ENCODE data around the gene PPFIBP2.
"Not testable (repeated sequence)": the region's sequence is repeated elsewhere in the genome, so short reads cannot be mapped to it uniquely, and the experiment has no call there.

PPFIBP2 gene

DNA sequence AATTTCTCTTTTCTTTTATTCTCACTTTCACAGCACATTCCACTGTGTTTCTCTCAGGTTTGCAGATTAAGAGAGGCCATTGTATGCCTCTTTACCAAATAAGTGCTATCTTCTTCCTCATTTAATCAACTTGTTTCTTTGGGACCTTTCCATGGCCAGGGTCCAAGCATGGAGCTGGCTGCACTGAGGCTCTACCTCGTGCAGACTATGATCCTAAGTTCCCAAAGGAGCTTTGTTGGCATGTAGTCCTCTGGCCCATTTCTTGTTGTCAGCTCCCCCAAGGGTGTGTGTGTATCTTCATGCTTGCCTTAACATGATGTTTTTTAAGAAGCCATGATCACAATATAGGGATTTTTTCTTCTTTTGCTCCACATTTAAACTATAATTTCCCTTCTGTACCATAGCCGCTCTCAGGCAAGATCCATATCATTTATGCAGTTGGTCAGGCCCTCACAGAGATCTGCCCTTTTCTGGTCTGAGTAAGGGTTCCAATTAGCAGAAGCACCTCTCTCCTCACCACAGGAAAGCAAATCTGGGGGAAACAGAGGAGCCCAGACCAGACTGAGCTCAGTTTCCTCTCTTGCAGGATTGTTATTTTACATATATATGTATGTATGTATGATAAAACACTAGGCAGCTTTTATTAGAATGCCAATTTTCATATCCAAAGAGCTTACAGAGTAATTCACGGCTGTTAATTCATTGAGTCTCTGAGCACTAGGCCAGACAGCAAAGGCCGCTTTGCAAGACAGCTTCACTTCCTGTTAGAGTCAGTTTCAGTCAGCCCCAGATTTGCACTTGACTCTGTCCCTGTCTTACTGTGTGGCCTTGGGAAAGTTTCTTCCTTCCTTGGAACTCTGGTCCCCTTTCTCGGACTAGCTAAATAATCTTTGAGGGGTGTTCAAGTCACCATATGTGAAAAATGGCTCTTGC lies 125.2 kb downstream of the PPFIBP2 start:
- no peak for DNase-seq

DNA sequence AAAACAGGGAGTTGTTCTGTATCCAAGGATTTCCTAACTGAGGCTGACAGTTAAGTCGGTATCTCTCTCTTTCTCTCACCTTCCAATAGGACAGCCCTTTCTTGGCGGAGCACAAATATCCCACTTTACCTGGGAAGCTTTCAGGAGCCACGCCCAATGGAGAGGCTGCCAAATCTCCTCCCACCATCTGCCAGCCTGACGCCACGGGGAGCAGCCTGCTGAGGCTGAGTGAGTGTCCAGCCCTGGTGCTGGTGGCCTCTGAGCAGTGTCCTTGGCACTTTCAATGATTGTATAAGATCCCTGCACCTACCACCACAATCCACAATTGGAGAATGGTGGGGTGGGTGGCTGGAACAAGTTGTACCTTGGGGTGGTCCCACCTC lies 125.8 kb downstream of the PPFIBP2 start:
- DNase-seq = no peak

DNA sequence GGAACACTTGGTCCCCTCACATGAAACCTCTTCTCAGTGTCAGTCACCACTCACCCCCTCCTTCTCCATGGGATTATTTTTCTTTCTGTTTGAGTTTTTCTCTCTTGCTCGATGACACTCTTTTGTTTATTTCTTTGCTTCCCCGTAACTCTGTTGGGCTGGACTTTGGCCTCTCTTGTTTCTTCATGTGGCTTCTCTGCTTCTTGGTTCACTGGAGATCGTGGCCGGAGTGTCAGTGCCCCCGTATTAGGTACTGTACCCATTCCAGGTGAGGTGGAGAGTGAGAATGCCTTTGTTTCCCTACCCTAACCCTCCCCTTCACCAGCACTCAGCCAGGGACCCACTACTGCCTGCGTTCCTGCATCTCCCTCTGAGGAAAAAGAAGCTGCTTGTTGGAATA lies 127.0 kb downstream of the PPFIBP2 start:
- no peak for DNase-seq

DNA sequence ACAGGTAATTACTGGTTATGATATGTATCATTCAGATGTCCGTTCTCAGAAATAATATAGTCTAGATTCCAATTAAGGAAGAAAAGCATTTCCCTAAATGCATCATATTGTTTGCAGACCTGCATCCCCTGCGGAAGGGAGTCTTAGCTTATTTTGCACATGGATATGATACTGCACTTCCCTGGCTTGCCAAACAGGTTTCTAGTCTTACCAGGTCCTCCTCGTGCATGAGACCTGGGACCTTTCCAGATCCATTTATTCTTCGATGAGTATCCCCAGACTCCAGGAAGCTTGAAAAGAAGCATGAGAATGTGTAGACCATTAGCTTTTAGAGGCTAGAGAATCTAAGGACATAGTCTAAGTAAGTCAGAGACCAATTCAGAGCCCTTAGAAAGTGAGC lies 128.9 kb downstream of the PPFIBP2 start:
- no peak for DNase-seq

DNA sequence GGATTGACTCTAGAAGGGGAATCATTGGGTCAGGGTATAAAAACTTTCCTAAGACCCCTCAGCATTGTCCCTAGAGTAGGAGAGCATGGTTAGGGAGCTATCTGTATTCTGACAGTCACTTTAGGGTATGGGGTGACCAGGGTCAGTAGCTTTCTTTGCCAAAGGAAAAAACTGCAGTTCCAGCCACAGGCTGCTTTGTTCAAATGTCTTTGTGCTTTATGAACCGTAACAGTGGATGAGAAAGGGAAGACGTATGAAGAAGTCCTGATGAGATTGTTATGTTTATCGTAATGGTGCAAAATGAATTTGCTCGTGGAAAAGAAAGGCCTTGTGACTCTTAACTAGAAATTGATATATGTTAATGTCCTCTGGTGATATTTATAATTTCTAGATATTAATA lies 129.5 kb downstream of the PPFIBP2 start:
- DNase-seq = no peak

DNA sequence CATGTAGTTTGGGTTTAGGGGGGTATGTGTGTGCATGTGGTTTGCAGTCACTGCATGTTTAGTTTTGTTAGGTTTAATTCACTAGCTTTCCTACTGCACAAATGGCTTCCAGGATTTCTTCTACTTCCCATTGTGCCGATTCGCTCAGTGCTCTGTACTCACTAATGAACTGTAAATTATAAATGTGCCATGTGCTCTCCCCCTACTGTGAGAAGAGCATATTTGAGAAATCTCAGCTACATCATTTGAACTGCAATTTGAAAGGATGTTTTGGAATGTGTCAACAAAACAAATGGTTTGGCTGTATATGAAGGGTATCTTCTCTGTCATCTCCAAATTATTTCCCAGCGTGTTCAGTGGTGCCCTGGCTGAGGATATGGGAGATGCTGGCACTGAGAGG lies 131.4 kb downstream of the PPFIBP2 start:
- DNase-seq = no peak

DNA sequence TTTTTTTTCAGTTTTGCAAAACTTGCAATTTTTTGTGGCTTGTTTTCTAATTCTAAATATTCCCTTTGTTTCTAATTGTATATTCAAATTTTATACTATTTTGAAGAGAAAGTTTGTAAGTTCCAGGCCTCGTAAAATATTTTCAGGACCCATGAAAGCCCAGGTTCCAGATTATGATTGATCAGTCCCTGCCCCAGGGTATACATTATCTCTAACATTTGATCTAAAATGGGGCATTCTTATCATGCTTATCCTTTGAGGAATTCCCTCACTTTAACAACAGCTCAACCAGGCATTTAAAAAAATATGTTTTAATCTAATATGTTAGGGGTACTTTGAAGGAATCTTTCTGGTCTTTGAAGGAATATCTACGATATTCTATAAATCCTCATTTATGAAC lies 133.1 kb downstream of the PPFIBP2 start:
- DNase-seq = no peak

DNA sequence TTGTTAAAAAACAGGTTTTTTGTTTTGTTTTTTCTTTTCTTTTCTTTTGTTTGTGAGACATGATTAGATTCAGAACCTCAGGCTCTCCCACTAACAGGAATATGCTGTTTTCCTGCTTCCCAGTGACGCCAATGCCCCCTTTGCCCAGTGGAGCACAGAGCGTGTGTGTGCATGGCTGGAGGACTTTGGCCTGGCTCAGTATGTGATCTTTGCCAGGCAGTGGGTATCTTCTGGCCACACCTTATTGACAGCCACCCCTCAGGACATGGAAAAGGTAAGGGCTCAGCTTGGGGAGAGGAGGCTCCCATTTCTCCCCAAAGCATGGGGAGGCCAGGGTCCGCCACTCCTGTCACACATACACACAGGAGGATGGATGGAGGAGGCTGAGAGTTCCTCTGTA lies 134.5 kb downstream of the PPFIBP2 start:
- DNase-seq = no peak

DNA sequence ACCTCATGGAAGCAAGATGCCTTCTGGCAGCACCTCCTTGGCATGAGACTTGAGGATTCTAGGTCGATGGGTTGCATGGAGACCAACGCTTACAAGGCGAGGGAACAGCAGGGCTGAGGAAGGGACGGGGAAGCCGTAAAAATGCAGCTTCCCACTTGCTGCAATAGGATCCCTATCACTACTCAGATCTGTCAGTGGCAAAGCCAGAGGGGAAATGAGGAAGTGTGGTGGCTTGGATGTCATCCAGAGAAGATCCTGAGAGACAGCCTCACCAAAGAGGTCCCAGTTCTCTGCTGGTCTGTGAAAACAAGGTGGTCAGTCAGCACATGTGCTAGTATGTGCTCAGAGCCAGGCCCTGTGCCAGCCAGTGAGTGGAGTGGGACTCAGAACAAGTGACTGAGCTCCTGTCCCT lies 137.3 kb downstream of the PPFIBP2 start:
- DNase-seq = no peak

DNA sequence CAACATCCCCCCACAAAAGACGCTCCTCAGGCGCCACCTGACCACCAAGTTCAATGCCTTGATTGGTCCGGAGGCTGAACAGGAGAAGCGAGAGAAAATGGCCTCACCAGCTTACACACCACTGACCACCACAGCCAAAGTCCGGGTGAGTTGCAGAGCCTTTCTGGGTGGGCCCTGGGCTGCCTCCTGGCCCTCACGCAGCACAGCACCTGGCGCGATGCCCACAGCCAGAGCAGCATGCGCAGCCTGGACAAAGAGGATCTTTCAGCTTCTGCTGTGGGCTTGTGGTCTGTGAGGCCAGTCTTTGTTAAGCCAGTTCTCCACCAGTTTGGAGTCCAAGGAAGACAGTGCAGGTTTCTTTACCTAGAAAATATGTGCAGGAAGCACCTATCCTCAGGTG lies 137.9 kb downstream of the PPFIBP2 start:
- no peak for DNase-seq

DNA sequence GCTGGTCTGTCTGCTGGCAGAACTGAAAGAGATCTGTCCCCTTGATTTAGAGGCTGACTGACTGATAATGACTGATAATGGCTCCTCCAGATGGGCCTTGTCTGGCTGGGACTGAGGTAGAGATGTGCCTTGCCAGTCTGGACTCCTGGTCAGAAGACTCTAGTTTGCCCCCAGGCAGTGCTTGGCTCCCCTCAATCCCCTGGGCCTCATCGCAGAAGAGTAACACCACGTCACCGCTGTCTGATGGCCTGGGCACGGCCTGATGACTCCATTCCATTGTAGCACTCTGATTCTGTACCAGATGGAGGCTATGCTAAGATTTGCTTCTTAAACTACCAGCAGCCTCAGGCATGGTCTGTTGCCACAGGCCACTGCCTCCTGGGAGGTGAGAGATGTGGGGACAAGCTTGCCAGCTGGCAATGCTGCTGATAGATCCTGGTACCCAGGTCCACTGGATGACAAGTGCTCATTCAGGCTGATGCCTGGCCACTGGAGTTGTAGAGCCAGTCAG lies 140.5 kb downstream of the PPFIBP2 start:
- no peak for DNase-seq

DNA sequence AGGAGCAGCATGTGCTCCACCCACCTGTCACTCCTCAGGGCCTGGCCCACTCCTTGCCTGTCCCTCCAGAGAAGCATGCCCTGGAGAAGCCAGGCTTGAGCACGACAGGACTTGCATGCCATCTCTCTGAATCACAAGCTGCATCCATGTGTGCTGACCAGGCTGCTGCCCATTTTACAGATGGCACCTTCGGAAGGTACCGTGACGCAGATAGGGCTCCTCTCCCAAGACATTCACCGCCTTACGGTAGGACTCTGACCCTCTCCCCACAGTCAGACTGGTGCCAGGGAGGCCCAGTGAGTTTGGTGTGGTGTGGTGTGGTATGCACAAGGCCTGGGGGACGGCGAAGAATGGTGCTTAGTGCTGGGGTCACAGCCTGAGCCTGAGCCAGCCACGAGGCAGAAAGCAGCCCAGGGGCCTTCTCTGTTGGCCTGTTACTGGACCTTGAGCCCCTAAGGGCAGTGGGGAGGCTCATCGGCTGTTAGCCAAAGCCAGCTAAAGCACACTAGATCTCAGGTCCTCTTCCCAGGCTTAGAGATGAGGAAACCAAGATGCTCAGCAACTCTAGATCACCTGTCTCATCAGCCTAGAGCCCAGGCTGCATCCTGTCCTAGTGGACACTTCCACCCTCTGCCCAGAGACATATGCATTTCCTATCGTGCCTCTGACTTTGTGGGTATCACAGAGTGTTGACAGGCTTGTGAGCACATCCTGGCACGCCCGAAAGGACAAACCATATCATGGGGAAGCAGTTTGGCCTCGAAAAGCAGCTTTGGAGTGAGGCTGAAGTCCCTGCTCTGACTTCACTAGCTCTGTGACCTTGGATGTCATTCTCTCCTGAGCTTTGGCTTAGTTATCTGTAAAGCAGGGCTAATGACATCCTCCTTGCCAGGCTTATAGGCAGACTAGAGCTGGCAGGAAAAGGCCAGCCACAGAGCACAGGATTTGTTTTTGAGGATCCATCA lies 141.7 kb downstream of the PPFIBP2 start:
- no peak for DNase-seq

DNA sequence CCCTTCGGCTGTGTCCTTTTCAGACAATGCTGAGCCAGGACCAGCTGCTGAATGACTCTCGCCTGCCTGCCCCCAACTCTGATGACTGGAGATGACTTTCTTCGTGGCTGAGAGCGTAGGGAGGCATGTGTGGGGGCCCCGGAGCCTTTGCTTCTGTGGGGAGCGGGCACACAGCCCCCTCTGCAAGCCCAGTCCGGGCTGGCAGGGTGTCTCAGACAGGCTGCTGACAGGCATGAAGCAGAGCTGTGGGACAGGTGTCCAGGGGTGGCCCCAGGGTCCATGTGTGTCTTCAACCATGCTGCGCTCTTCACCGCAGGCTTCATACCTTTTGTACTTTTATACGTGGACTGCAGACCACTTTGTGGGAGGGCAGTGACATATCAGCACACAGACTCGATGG lies 142.9 kb downstream of the PPFIBP2 start:
- no peak for DNase-seq

DNA sequence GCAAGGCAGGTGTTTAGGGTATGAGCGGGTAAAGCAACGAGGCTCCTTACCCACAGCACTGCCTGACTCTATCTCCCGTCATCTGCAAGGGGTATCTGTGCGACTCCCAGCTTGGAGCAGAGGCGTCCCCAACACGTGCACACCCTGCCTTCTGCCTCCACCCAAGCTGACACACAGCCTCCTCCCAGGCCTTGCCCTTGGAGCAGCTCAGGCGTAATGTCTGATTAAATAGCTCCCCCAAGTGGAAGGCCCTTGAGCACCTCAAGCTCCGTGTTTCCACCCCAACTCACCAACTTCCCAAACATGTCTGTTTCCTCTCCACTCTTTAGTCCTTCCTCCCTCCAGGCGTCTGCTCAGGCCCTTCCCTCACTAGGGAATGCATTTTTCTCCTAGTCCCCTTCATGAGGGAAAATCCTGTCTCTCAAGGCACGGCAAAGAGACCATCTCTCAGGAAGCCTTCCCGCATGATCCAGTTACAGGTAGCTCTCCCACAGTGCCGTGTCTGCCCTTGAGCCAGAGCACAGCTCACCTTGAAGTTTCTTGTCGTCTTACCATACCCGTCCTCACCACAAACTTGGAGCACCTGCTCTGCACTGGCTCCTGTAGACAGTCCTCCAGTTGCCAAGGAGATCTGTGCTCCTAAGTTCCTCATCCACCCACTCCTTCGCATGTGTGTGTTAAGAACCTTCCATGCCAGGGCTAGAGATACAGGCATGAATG lies 143.7 kb downstream of the PPFIBP2 start:
- no peak for DNase-seq

DNA sequence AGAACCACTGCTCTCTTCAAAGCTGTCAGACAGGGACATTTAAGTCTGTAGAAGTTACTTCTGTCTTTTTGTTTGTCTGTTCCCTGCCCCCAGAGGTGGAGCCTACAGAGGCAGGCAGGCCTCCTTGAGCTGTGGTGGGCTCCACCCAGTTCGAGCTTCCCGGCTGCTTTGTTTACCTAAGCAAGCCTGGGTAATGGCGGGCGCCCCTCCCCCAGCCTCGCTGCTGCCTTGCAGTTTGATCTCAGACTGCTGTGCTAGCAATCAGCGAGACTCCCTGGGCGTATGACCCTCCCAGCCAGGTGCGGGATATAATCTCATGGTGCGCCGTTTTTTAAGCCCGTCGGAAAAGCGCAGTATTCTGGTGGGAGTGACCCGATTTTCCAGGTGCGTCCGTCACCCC lies 149.7 kb downstream of the PPFIBP2 start:
- not testable (repeated sequence) for DNase-seq

DNA sequence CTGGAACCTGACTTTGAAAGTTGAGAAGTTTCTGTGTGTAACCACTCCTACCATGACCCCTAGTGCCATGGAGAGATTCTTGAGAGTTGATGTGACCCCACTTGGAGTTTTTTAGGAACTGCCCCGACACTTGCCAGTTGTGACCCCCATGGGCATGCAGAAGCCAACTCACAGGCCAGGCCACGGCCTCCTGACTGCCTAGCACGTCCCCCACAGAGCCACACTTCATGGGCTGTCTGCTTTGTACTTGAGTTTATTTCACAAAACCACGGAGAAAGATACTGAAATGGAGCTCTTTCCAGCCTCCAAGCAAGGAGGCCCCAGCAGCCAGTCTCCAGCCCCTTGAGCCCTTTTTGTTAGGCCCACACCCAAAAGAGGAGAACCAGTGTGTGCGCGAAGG lies 151.1 kb downstream of the PPFIBP2 start:
- no peak for DNase-seq

DNA sequence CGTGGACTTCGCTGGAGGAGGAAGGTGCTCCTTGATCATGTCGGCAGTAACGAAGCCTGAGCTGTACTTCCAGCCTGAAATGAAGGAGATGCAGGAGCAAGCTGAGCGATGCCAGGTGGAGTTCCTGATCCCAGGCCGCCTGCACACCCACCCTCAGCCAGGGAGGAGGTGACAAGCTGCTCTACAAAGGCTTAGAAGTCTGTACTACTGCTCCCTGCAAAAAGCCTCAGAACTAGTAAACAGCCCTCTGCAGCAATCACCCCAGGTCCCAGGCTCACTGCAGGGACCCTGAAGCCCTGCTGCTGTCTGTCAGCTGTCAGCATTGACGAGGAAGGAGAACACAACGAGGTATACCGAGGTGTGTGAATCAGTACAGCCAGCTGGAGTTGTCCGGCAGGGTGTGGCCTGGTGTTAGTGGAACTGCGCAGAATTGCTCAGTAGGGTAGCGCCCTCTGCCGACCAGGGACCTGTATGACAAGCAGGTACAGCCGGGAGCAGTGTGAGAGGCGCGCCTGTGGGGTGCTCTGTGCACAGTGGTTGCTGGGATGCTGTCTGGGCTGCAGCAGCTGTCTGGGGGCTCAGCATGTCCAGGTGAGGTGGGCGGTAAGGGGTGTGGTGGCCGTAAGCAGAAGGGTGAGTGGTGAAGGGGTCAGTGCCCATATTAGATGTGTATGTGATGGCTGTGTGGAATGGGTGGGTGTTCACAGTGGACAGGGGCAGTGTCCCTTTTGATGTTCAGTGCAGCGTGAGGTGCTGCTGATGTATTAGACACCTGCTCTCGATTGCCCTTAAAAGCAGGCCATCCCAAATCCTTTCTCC lies 151.9 kb downstream of the PPFIBP2 start:
- peak; percentile 82 for DNase-seq

DNA sequence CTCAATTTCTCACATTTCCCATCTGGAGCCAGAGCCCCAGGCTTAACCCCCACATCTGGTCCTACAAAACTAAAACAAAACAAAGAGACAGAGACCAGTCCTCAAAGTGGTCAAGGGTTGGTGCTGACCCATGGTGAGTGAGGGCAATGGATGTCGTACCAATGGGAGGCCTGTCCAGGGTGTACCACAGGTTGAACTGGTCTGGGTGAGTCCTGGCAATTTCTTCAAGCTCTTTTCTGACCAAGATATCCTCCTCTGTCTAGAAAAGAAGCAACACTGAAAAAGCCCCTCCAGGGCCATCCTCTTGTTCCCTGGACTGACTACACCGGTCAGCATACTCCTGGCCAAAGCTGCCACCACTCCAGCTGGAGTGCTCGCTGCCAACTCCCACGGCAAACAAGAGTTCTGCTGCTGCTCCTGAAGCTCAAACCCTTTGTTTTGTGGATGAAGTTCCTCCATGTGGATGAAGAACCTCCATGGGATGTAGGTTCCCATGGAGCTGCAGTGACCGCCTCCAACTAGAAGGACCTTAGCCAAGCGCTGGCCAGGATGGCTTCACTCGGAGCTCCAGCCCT lies 152.6 kb downstream of the PPFIBP2 start:
- DNase-seq = no peak

DNA sequence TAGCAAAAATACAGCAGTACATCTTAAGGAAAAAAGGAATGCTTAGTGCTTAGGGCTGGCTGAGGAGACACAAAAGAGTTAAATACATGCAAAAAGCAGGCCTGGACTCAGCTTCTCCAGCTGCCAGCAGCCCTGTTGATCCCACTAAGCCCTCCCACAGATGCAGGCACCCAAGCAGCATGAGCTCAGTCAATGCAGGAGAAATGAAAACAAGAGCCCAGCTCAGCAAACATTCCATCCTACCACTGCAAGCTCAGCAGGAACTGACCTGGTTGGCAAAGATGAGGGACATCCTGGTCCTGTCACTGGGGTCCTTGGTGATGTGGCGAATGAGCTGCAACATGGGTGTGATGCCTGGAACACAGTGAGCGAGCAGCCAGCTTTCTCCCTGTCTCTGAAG lies 153.7 kb downstream of the PPFIBP2 start:
- no peak for DNase-seq

DNA sequence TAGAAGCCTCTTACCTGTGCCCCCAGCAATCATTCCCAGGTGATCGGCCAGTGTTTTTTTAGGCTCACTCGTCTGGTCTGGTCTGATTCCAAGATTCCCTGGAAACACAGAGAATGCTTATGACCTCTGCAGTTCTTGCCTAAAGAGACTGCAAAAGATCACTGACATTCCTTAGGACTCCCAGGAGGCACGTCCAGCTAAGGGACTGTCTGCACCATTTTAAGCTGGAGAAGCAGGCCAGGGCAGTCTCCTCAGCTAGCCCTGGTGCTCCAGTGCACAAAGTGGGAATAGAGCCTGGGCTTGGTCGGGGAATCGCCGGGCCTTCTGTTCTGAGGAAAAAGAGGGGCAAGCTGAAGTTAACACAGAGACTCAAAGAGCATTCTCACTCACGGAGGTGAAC lies 154.7 kb downstream of the PPFIBP2 start:
- DNase-seq = no peak

DNA sequence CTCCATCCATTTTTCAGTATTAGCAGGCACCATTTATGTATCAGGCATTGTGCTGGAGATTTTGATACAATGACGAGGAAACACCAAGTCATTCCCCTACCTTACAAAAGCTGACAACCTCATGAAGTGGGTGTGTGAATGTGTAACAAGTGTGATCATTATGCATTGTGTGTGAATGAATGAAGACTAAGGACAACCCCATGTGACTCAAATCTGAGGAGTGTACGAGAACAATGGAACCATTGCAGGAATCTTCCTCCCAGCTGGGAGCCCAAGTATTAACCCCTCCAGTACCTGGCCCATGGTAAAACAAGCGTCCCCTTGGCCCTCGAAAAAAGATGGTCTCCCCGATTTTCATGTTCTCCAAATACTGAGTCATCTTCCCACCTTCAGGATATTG lies 155.1 kb downstream of the PPFIBP2 start:
- no peak for DNase-seq

DNA sequence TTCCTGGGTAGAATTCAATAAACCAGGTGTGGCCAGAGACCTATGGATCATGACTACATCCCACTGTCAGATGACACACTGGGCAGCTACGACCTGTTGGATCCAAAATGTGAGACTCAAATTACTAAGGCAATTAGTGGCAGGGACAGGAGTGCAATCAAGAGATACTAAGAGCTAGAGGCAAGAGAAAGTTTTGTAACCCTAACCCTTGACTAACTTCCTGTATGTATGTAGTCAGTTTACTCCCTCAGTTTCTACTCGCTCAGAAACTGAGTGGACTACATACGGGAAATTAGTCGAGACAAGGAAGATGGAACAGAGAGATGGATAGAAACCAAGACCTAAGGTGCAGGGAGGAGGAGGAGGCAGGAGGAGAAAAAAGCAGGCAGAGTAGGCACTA lies 156.8 kb downstream of the PPFIBP2 start:
- no peak for DNase-seq

Measured in activated T-cell treated with anti-CD3 and anti-CD28 coated beads, Interleukin-2, amount 50 U/mL, for 48 hours (primary cell).